GM12874 (cell line): ENCODE measurements around the gene XRN1.

ENCODE experiments used
- CTCF ChIP-seq: IDR thresholded peaks from 2 replicates; pipeline ENCODE4 v1.5.1; 2011; ENCODE audit warnings: low read depth, mild to moderate bottlenecking, control low read depth, low read length, moderate library complexity; ENCODE audit not compliant: insufficient read depth

The XRN1 gene

DNA sequence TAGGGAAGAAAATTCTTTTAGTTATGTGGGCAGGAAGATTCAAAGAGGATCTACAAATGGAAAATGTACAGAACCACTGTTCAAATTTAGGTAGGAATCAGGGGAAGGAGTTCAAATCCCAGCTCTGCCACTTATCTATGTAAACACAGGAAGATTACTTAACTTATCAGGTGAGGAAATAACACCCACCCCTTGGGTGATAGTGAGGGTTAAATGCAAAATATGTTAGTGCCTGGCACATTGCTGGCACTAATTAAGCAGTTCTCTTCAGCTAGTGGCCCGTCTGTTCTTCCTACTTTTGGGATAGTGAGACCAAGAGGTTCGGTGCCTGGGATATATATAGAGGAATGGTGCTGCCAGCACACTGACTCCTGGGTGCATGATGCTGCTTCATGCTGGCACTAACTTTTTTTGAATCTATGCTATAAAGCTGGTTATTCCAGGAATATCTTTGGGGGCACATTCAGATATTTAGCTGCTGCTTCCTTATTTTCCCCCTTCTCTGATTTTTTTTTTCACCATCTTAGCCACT, 83.8 kb downstream of the XRN1 start:
- no peak for TF ChIP-seq CTCF

GRCh38 chr3:142359367-142359766, 88.5 kb downstream of the XRN1 start:
- TF ChIP-seq CTCF, result no peak

DNA sequence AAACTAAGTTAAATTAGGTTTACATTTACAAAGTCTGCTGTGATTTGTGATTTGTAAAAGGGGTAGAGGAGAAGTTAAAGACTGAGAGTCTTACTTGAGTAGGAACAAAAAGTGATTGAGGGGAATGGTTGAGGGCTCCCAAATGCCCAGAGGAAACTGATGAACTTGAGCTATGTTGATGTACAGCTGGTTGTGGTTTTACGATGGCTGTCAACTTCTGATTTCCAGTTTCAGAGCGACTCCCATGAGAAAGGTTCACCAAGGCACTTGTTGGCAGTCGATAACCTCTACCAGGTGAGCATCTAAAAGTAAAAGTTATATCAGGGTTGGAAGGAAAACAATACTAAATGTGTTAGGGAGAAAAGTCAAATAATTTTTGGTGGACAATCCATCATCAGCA, 91.0 kb downstream of the XRN1 start:
- TF ChIP-seq CTCF, result no peak

- TF ChIP-seq CTCF, result no peak
Measured at GRCh38 chr3:142355692-142356091, 92.1 kb downstream of the XRN1 start.

DNA sequence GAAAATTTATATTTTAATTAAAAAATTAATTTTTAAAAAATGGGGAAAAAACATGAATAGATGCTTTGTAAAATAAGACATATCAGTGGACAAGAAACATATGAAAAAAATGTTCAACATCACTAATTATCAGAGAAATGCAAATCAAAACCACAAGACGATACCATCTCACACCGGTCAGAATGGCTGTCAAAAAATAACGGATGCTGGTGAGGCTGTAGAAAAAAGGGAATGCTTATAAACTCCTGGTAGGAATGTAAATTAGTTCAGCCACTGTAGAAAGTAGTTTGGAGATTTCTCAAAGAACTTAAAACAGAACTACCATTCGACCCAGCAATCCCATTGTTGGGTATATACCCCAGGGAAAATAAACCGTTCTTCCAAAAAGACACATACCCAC, 93.8 kb downstream of the XRN1 start:
- TF ChIP-seq CTCF, result no peak

- no peak for TF ChIP-seq CTCF
Measured at GRCh38 chr3:142353571-142353970, 94.3 kb downstream of the XRN1 start.

DNA sequence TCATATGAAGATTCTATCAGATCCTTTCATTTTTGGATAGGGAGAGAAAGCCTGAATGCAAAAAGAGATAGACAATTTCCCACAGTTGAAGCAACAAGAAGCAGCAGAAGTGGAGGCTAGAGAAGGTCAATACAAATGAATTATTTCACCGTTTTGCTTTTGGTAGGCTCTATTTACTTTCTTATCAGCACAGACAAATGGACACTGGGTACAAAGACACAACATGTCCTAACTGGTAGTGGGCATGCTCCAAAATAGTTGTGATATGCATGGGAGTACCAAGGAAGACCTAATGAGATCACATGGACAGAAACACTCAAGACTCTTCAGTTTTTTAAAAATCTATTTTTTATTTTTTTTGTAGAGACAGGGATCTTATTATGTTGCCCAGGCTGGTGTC, 99.4 kb downstream of the XRN1 start:
- TF ChIP-seq CTCF, result no peak

DNA sequence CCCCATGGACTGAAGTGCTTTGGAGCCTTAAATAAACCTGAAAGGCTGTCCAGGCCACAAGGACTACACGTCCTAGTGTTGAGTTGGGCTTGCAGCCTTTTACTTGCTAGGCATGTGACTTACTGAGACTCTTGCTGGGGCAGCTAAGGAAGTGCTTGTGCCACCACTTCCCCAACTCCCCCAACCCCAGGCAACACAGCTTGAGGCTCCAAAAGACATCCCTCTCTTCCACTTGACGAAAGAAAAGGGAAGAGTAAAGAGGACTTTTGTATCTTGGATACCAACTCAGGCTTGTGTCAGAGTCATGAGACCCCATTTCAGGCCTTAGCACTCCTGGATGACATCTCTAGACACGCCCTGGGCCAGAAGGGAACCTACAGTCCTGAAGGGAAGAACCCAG, 109.8 kb downstream of the XRN1 start:
- no peak for TF ChIP-seq CTCF
